IMR-90 (cell line): ENCODE data around the gene STON2.

Experiments
- BHLHE40 ChIP-seq: fragments of 150-350 bp; IDR thresholded peaks from 2 replicates; pipeline ENCODE4 v1.6.1; 2016; ENCODE audit warnings: mild to moderate bottlenecking, low read depth, low read length
- CEBPB ChIP-seq: IDR thresholded peaks from 2 replicates; pipeline ENCODE4 v1.6.1; 2012; ENCODE audit warnings: low read depth, low read length, improper control_type of control experiment
- MAZ ChIP-seq: IDR thresholded peaks from 2 replicates; pipeline ENCODE4 v1.6.1; 2012; ENCODE audit warnings: low read depth, mild to moderate bottlenecking, low read length, improper control_type of control experiment, moderate library complexity, borderline replicate concordance
- POLR2A ChIP-seq: IDR thresholded peaks from 2 replicates; pipeline ENCODE4 v1.6.1; 2012; ENCODE audit warnings: mild to moderate bottlenecking, low read depth, low read length
- USF2 ChIP-seq: fragments of 150-350 bp; IDR thresholded peaks from 2 replicates; pipeline ENCODE4 v1.6.1; 2017; ENCODE audit warnings: mild to moderate bottlenecking, antibody characterized with exemption, low read length, low read depth
- TF ChIP-seq, protein P1 (sequence below): conservative IDR thresholded peaks from 2 replicates; pipeline ENCODE4 v1.5.1; 2012; ENCODE audit warnings: mild to moderate bottlenecking, low read depth, low read length, improper control_type of control experiment
- TF ChIP-seq, protein P2 (sequence below): fragments of 150-350 bp; IDR thresholded peaks from 2 replicates; pipeline ENCODE4 v1.6.1; 2016; ENCODE audit warnings: low read depth, mild to moderate bottlenecking, low read length, moderate library complexity, borderline replicate concordance

- TF ChIP-seq POLR2A (no peak), BHLHE40 (no peak), MAZ (no peak), USF2 (no peak), CEBPB (no peak)
- TF ChIP-seq, protein P1, sequence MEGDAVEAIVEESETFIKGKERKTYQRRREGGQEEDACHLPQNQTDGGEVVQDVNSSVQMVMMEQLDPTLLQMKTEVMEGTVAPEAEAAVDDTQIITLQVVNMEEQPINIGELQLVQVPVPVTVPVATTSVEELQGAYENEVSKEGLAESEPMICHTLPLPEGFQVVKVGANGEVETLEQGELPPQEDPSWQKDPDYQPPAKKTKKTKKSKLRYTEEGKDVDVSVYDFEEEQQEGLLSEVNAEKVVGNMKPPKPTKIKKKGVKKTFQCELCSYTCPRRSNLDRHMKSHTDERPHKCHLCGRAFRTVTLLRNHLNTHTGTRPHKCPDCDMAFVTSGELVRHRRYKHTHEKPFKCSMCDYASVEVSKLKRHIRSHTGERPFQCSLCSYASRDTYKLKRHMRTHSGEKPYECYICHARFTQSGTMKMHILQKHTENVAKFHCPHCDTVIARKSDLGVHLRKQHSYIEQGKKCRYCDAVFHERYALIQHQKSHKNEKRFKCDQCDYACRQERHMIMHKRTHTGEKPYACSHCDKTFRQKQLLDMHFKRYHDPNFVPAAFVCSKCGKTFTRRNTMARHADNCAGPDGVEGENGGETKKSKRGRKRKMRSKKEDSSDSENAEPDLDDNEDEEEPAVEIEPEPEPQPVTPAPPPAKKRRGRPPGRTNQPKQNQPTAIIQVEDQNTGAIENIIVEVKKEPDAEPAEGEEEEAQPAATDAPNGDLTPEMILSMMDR = no peak
- TF ChIP-seq, protein P2, sequence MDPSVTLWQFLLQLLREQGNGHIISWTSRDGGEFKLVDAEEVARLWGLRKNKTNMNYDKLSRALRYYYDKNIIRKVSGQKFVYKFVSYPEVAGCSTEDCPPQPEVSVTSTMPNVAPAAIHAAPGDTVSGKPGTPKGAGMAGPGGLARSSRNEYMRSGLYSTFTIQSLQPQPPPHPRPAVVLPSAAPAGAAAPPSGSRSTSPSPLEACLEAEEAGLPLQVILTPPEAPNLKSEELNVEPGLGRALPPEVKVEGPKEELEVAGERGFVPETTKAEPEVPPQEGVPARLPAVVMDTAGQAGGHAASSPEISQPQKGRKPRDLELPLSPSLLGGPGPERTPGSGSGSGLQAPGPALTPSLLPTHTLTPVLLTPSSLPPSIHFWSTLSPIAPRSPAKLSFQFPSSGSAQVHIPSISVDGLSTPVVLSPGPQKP = no peak
Measured at GRCh38 chr14:81402123-81402495, 2.0 kb upstream of the STON2 start.
